HepG2 (cell line): ENCODE results near the gene GBA2. TPM values are rescaled to one million over a fixed set of nuclear protein-coding genes. Genes with fewer than 3 reads are reported as not detected.

Experiments used
- CHD2 ChIP-seq: IDR thresholded peaks from 2 replicates; pipeline ENCODE4 v1.6.1; 2011; ENCODE audit warnings: low read depth, low read length, improper control_type of control experiment
- EEA1 ChIP-seq: sonication (generic); formaldehyde crosslinking; IDR thresholded peaks from 2 replicates; pipeline ENCODE4 v1.5.1; 2020; ENCODE audit warnings: mild to moderate bottlenecking, missing genetic modification reagents, borderline replicate concordance
- HOXA3 ChIP-seq: sonication (generic); formaldehyde crosslinking; IDR thresholded peaks from 2 replicates; pipeline ENCODE4 v1.5.0; 2020; ENCODE audit warnings: missing genetic modification reagents
- RFXAP ChIP-seq: sonication (generic); formaldehyde crosslinking; IDR thresholded peaks from 2 replicates; pipeline ENCODE4 v1.4.0; 2020; ENCODE audit warnings: missing genetic modification reagents, borderline replicate concordance
- TEAD3 ChIP-seq: optimal IDR thresholded peaks from 2 replicates; pipeline ENCODE3; 2016; ENCODE audit warnings: borderline replicate concordance
- ZBTB38 ChIP-seq: sonication (generic); formaldehyde crosslinking; IDR thresholded peaks from 2 replicates; pipeline ENCODE4 v1.5.1; 2020; ENCODE audit warnings: mild to moderate bottlenecking, missing genetic modification reagents
- polyA plus RNA-seq, 8 experiments: library from polyadenylated mRNA; depleted of rRNA in 3 of 8; stranded (reverse) in 7 of 8; unstranded in 1 of 8; fragments of >200 nt; fragmentation: Illumina TruSeq in 4 of 8; extraction: Trizol in 4 of 8; gene quantifications; 2 replicates each; pipeline versions ENCODE4 v1.2.1 to v1.2.3, GENCODE V29; 2011 to 2016; ENCODE audit warnings: low read depth in 4 of 8, missing spikeins in 1 of 8, mixed read lengths in 1 of 8; ENCODE audit not compliant: insufficient read depth in 1 of 8
- total RNA-seq, 5 experiments: library from RNA; depleted of rRNA; stranded (reverse); fragments of >200 nt; fragmentation: Illumina TruSeq; extraction: Trizol; gene quantifications; 2 replicates each; pipeline ENCODE4 v1.2.3, GENCODE V29; 2016; ENCODE audit warnings: low read depth in 1 of 5
- TF ChIP-seq, protein P1 (sequence below): sonication (generic); formaldehyde crosslinking; IDR thresholded peaks from 2 replicates; pipeline ENCODE4 v1.5.1; 2020; ENCODE audit warnings: mild to moderate bottlenecking, moderate library complexity, missing genetic modification reagents
- TF ChIP-seq, protein P2 (sequence below): sonication (generic); formaldehyde crosslinking; IDR thresholded peaks from 2 replicates; pipeline ENCODE4 v1.5.0; 2020; ENCODE audit warnings: mild to moderate bottlenecking, missing genetic modification reagents, borderline replicate concordance
- TF ChIP-seq, protein P3 (sequence below): sonication (generic); formaldehyde crosslinking; IDR thresholded peaks from 2 replicates; pipeline ENCODE4 v1.8.1; 2023; ENCODE audit warnings: missing genetic modification reagents, mild to moderate bottlenecking, borderline replicate concordance
- TF ChIP-seq, protein P4 (sequence below): sonication (generic); formaldehyde crosslinking; IDR thresholded peaks from 2 replicates; pipeline ENCODE4 v1.4.0; 2020; ENCODE audit warnings: low read depth, missing genetic modification reagents
- TF ChIP-seq, protein P5 (sequence below): sonication (generic); formaldehyde crosslinking; IDR thresholded peaks from 2 replicates; pipeline ENCODE4 v1.4.0; 2020; ENCODE audit warnings: missing genetic modification reagents
- TF ChIP-seq, protein P6 (sequence below): sonication (generic); formaldehyde crosslinking; IDR thresholded peaks from 2 replicates; pipeline ENCODE4 v1.4.0; 2020; ENCODE audit warnings: mild to moderate bottlenecking, missing genetic modification reagents
- TF ChIP-seq, protein P7 (sequence below): sonication (generic); formaldehyde crosslinking; IDR thresholded peaks from 2 replicates; pipeline ENCODE4 v1.5.0; 2020; ENCODE audit warnings: mild to moderate bottlenecking, missing genetic modification reagents, moderate library complexity
- TF ChIP-seq, protein P8 (sequence below): IDR thresholded peaks from 2 replicates; pipeline ENCODE4 v1.6.1; 2016; ENCODE audit warnings: low read depth, borderline replicate concordance

GBA2 gene
- total and polyA plus RNA-seq, 2 of the 13 experiments (the other 11 are each of a cell fraction or from before 2014, with no cell fraction given) = 37.5 to 86.1 TPM

DNA sequence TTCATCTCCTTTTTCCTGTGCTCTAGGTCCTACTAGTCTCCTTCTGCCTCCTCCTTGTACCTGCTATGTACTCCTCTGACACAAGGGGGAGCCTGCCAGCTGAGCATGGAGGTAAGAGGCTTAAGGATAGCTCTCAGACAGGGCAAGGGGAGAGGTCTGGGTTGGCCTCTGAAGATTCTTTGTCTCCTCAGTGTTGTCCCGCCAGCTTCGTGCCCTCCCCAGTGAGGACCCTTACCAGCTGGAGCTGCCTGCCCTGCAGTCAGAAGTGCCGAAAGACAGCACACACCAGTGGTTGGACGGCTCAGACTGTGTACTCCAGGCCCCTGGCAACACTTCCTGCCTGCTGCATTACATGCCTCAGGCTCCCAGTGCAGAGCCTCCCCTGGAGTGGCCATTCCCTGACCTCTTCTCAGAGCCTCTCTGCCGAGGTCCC lies 12.8 kb downstream of the GBA2 start (continued):
- TF ChIP-seq, protein P1, sequence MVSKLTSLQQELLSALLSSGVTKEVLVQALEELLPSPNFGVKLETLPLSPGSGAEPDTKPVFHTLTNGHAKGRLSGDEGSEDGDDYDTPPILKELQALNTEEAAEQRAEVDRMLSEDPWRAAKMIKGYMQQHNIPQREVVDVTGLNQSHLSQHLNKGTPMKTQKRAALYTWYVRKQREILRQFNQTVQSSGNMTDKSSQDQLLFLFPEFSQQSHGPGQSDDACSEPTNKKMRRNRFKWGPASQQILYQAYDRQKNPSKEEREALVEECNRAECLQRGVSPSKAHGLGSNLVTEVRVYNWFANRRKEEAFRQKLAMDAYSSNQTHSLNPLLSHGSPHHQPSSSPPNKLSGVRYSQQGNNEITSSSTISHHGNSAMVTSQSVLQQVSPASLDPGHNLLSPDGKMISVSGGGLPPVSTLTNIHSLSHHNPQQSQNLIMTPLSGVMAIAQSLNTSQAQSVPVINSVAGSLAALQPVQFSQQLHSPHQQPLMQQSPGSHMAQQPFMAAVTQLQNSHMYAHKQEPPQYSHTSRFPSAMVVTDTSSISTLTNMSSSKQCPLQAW (CRISPR knock-in tag) = 0 out of 2 replicates have a peak, but pooled peaks have one; percentile 24
- TF ChIP-seq ZBTB38 (no peak), CHD2 (no peak), HOXA3 (CRISPR knock-in tag) (no peak), RFXAP (CRISPR knock-in tag) (no peak), TEAD3 (peak; percentile 50), EEA1 (CRISPR knock-in tag) (no peak)
- TF ChIP-seq, protein P2, sequence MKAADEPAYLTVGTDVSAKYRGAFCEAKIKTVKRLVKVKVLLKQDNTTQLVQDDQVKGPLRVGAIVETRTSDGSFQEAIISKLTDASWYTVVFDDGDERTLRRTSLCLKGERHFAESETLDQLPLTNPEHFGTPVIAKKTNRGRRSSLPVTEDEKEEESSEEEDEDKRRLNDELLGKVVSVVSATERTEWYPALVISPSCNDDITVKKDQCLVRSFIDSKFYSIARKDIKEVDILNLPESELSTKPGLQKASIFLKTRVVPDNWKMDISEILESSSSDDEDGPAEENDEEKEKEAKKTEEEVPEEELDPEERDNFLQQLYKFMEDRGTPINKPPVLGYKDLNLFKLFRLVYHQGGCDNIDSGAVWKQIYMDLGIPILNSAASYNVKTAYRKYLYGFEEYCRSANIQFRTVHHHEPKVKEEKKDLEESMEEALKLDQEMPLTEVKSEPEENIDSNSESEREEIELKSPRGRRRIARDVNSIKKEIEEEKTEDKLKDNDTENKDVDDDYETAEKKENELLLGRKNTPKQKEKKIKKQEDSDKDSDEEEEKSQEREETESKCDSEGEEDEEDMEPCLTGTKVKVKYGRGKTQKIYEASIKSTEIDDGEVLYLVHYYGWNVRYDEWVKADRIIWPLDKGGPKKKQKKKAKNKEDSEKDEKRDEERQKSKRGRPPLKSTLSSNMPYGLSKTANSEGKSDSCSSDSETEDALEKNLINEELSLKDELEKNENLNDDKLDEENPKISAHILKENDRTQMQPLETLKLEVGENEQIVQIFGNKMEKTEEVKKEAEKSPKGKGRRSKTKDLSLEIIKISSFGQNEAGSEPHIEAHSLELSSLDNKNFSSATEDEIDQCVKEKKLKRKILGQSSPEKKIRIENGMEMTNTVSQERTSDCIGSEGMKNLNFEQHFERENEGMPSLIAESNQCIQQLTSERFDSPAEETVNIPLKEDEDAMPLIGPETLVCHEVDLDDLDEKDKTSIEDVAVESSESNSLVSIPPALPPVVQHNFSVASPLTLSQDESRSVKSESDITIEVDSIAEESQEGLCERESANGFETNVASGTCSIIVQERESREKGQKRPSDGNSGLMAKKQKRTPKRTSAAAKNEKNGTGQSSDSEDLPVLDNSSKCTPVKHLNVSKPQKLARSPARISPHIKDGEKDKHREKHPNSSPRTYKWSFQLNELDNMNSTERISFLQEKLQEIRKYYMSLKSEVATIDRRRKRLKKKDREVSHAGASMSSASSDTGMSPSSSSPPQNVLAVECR (CRISPR knock-in tag) = peak; percentile 23; the same call in 1 of the 2 replicates
- TF ChIP-seq, protein P3, sequence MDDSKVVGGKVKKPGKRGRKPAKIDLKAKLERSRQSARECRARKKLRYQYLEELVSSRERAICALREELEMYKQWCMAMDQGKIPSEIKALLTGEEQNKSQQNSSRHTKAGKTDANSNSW = no peak
- TF ChIP-seq, protein P4, sequence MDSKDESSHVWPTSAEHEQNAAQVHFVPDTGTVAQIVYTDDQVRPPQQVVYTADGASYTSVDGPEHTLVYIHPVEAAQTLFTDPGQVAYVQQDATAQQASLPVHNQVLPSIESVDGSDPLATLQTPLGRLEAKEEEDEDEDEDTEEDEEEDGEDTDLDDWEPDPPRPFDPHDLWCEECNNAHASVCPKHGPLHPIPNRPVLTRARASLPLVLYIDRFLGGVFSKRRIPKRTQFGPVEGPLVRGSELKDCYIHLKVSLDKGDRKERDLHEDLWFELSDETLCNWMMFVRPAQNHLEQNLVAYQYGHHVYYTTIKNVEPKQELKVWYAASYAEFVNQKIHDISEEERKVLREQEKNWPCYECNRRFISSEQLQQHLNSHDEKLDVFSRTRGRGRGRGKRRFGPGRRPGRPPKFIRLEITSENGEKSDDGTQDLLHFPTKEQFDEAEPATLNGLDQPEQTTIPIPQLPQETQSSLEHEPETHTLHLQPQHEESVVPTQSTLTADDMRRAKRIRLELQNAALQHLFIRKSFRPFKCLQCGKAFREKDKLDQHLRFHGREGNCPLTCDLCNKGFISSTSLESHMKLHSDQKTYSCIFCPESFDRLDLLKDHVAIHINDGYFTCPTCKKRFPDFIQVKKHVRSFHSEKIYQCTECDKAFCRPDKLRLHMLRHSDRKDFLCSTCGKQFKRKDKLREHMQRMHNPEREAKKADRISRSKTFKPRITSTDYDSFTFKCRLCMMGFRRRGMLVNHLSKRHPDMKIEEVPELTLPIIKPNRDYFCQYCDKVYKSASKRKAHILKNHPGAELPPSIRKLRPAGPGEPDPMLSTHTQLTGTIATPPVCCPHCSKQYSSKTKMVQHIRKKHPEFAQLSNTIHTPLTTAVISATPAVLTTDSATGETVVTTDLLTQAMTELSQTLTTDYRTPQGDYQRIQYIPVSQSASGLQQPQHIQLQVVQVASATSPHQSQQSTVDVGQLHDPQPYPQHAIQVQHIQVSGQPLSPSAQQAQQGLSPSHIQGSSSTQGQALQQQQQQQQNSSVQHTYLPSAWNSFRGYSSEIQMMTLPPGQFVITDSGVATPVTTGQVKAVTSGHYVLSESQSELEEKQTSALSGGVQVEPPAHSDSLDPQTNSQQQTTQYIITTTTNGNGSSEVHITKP (CRISPR knock-in tag) = no peak
- TF ChIP-seq, protein P5, sequence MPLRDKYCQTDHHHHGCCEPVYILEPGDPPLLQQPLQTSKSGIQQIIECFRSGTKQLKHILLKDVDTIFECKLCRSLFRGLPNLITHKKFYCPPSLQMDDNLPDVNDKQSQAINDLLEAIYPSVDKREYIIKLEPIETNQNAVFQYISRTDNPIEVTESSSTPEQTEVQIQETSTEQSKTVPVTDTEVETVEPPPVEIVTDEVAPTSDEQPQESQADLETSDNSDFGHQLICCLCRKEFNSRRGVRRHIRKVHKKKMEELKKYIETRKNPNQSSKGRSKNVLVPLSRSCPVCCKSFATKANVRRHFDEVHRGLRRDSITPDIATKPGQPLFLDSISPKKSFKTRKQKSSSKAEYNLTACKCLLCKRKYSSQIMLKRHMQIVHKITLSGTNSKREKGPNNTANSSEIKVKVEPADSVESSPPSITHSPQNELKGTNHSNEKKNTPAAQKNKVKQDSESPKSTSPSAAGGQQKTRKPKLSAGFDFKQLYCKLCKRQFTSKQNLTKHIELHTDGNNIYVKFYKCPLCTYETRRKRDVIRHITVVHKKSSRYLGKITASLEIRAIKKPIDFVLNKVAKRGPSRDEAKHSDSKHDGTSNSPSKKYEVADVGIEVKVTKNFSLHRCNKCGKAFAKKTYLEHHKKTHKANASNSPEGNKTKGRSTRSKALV = no peak
- TF ChIP-seq, protein P6, sequence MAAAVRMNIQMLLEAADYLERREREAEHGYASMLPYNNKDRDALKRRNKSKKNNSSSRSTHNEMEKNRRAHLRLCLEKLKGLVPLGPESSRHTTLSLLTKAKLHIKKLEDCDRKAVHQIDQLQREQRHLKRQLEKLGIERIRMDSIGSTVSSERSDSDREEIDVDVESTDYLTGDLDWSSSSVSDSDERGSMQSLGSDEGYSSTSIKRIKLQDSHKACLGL (CRISPR knock-in tag) = no peak
- TF ChIP-seq, protein P7, sequence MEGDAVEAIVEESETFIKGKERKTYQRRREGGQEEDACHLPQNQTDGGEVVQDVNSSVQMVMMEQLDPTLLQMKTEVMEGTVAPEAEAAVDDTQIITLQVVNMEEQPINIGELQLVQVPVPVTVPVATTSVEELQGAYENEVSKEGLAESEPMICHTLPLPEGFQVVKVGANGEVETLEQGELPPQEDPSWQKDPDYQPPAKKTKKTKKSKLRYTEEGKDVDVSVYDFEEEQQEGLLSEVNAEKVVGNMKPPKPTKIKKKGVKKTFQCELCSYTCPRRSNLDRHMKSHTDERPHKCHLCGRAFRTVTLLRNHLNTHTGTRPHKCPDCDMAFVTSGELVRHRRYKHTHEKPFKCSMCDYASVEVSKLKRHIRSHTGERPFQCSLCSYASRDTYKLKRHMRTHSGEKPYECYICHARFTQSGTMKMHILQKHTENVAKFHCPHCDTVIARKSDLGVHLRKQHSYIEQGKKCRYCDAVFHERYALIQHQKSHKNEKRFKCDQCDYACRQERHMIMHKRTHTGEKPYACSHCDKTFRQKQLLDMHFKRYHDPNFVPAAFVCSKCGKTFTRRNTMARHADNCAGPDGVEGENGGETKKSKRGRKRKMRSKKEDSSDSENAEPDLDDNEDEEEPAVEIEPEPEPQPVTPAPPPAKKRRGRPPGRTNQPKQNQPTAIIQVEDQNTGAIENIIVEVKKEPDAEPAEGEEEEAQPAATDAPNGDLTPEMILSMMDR = peak; percentile 81
- TF ChIP-seq, protein P8, sequence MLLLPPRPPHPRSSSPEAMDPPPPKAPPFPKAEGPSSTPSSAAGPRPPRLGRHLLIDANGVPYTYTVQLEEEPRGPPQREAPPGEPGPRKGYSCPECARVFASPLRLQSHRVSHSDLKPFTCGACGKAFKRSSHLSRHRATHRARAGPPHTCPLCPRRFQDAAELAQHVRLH (CRISPR knock-in tag) = no peak
